GM18517 (cell line): Measurements from ENCODE around the gene DNAH10.
"Not testable (repeated sequence)": the region's sequence is repeated elsewhere in the genome, so short reads cannot be mapped to it uniquely, and the experiment has no call there.

Experiments used
- ATAC-seq: cut with Tn5 transposase; IDR thresholded peaks from one replicate; pipeline ENCODE4 v1.9.1; 2021; ENCODE audit warnings: mild to moderate bottlenecking, moderate library complexity; ENCODE audit not compliant: unreplicated experiment

The DNAH10 gene

GRCh38 chr12:123944696-123945095 is 182.6 kb downstream of the DNAH10 start:
- no peak for ATAC-seq

GRCh38 chr12:123945287-123946151 is 183.4 kb downstream of the DNAH10 start:
- ATAC-seq = no peak

GRCh38 chr12:123946152-123946515 is 184.0 kb downstream of the DNAH10 start:
- no peak for ATAC-seq

GRCh38 chr12:123946516-123947505 is 184.7 kb downstream of the DNAH10 start:
- not testable (repeated sequence) for ATAC-seq

DNA sequence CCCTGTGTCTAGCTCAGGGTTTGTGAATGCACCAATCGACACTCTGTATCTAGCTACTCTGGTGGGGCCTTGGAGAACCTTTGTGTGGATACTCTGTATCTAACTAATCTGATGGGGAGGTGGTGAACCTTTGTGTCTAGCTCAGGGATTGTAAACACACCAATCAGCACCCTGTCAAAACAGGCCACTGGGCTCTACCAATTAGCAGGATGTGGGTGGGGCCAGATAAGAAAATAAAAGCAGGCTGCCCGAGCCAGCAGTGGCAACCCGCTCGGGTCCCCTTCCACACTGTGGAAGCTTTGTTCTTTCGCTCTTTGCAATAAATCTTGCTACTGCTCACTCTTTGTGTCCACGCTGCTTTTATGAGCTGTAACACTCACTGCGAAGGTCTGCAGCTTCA is 185.4 kb downstream of the DNAH10 start:
- not testable (repeated sequence) for ATAC-seq

DNA sequence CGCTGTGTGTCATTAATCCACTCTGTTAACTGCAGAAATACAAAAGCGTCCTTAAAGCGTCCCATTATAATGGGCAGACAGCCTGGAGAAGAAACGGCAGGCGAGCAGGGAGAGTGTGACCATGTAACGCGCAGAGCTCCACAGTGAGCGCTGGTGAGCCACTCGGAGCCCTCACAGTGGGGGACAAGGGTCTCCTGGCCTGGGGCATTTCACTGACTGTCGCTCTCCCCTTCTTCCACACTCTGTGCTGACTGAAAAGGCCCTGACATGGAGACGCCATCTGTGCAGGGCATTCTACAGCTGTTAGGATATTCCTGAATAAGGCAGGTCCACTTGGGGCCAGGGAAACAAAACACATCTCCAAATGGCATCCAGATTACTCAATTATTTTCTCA is 186.3 kb downstream of the DNAH10 start:
- no peak for ATAC-seq

- ATAC-seq = no peak
These were observed 187.0 kb downstream of the DNAH10 start for GRCh38 chr12:123948796-123949769.

GRCh38 chr12:123949770-123950165 is 187.7 kb downstream of the DNAH10 start:
- no peak for ATAC-seq

DNA sequence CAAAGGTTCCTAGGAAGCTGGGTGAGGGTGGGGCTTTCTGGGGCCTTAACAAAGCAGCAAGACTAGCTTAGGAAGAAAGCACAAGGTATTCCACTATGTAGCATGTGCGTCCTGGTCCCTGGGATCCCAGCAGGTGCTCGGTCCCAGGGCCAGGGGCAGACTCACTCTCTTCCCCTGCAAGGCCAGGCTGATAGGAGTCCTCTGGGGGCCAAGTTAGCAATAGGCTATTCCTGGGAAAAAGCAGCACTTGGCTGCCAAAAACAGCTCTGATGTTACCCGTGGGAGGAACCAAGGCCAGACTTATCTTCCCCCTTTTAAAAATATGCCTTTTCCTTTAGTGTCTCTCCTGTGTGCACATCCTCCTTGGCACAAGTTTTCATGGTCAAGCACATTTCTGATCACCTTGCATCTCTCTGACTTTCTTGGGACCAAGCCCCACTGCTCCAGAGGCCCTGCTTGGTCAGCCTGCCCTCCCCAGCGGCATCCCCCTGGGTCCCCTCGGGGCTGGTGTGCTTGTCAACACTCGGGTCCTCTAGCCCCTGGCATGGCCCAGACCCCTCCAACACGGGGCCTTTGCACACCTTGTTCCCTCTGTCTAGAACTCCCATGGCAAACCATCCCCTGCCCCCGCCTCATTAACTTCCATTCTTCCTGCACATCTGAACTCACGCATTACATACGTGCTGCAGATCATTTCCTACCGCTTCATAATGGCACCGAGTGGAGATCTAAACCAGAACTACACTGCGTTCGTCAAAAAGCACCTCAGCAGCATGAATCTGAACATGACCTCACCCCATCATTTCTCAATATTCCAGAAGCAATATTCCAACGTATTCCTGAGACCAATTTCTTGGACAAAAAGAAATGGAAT is 188.6 kb downstream of the DNAH10 start:
- no peak for ATAC-seq

- no peak for ATAC-seq
These were observed 189.4 kb downstream of the DNAH10 start for GRCh38 chr12:123951467-123951866.

GRCh38 chr12:123952037-123952436 is 189.9 kb downstream of the DNAH10 start:
- ATAC-seq = no peak

GRCh38 chr12:123954647-123955350 is 192.7 kb downstream of the DNAH10 start:
- ATAC-seq = no peak

- ATAC-seq = no peak
These were observed 194.1 kb downstream of the DNAH10 start for GRCh38 chr12:123956249-123956648.

DNA sequence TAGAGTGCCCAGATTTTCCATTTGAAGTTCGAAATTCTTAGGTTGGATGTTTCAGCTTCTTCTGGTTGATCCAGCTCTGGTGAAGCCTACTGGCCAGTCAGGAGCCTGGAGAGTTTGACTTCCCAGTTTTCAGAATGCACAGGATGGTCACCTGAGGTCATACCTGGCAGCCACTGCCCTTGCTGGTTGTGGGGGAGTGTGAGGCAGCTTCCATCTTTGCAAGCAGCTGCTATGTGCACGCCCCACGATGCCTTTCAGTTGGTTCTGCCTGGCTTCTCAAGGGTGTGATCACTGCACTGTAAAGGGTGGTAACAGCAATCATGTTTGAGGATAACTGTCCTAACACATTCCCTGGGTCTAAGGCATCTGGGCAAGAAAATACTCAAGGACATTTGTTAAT is 195.1 kb downstream of the DNAH10 start:
- ATAC-seq = no peak

GRCh38 chr12:123958462-123958861 is 196.4 kb downstream of the DNAH10 start:
- ATAC-seq = no peak

- ATAC-seq = no peak
These were observed 196.8 kb downstream of the DNAH10 start for GRCh38 chr12:123958876-123959275.

- no peak for ATAC-seq
These were observed 198.1 kb downstream of the DNAH10 start for GRCh38 chr12:123960029-123960735.

- no peak for ATAC-seq
These were observed 198.8 kb downstream of the DNAH10 start for GRCh38 chr12:123960856-123961255.
